Measurements from ENCODE around the gene ZNF277. TPM values are rescaled to one million over a fixed set of nuclear protein-coding genes. Genes with fewer than 3 reads are reported as not detected.

ZNF277 gene
- polyA plus RNA-seq (ENCODE audit: insufficient read length), result 25.4 TPM

- peak; percentile 99 for DNase-seq
Measured at GRCh38 chr7:112206238-112206990, at the start of gene ZNF277, which contains the start of gene DOCK4. Gene ZNF277, plus strand, starts transcription at chr7:112206695. Its CDS starts 22 bp downstream, at chr7:112206717. Gene DOCK4, minus strand, starts transcription at chr7:112206399. Its CDS starts 261 bp downstream, at chr7:112206138.

- DNase-seq, result no peak
Measured at GRCh38 chr7:112157072-112157471, 49.4 kb upstream of the ZNF277 start.

- no peak for DNase-seq
Measured at GRCh38 chr7:112159351-112159750, 47.1 kb upstream of the ZNF277 start.

- no peak for DNase-seq
Measured at GRCh38 chr7:112160130-112160770, 46.2 kb upstream of the ZNF277 start.

GRCh38 chr7:112160771-112161150 lies 45.7 kb upstream of the ZNF277 start:
- no peak for DNase-seq

- DNase-seq, result no peak
Measured at GRCh38 chr7:112161253-112162141, 45.0 kb upstream of the ZNF277 start.

GRCh38 chr7:112162142-112162766 lies 44.2 kb upstream of the ZNF277 start:
- no peak for DNase-seq

- DNase-seq, result no peak
Measured at GRCh38 chr7:112162784-112163506, 43.5 kb upstream of the ZNF277 start.

GRCh38 chr7:112167147-112167546 lies 39.3 kb upstream of the ZNF277 start:
- no peak for DNase-seq

- no peak for DNase-seq
Measured at GRCh38 chr7:112168915-112169314, 37.6 kb upstream of the ZNF277 start.

- no peak for DNase-seq
Measured at GRCh38 chr7:112171673-112172072, 34.8 kb upstream of the ZNF277 start.

GRCh38 chr7:112172870-112173567 lies 33.5 kb upstream of the ZNF277 start:
- peak; percentile 20 for DNase-seq

GRCh38 chr7:112173568-112173905 lies 33.0 kb upstream of the ZNF277 start:
- DNase-seq, result no peak

GRCh38 chr7:112174192-112174591 lies 32.3 kb upstream of the ZNF277 start:
- DNase-seq, result no peak

GRCh38 chr7:112176241-112176640 lies 30.3 kb upstream of the ZNF277 start:
- no peak for DNase-seq

GRCh38 chr7:112176693-112177415 lies 29.6 kb upstream of the ZNF277 start:
- DNase-seq, result no peak

GRCh38 chr7:112180223-112180622 lies 26.3 kb upstream of the ZNF277 start:
- no peak for DNase-seq

- DNase-seq, result no peak
Measured at GRCh38 chr7:112182749-112183148, 23.7 kb upstream of the ZNF277 start.

- no peak for DNase-seq
Measured at GRCh38 chr7:112183266-112183665, 23.2 kb upstream of the ZNF277 start.

GRCh38 chr7:112184455-112184854 lies 22.0 kb upstream of the ZNF277 start:
- DNase-seq, result no peak
